ENCODE measurements around the gene ASZ1. TPM values are rescaled to one million over a fixed set of nuclear protein-coding genes. Genes with fewer than 3 reads are reported as not detected.
"Not testable (repeated sequence)": the region's sequence is repeated elsewhere in the genome, so short reads cannot be mapped to it uniquely, and the experiment has no call there.

ASZ1 gene
- total RNA-seq, 1 donor from 2014 or later = not detected

DNA sequence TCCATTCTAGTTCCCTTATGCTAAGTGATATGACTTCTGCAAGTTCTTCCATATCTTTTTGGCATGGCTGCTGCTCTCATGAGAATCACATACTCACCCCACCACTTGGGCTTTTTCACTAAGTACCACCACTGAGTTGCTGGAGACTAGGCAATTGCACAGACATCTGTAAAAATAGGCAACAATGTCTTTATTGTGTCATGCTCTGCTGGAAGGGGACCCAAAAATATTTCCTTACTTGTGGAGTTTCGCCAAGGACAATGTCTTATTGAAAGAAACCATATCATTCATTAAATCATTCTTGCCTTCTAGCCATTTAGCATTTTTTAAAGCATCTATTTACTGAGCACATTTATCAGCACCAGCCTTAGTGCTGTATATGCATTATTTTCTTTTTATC, 17.4 kb upstream of the ASZ1 start:
- no peak overlapping the region for H3K27ac Mint-ChIP-seq (ENCODE audit: unreplicated experiment)

DNA sequence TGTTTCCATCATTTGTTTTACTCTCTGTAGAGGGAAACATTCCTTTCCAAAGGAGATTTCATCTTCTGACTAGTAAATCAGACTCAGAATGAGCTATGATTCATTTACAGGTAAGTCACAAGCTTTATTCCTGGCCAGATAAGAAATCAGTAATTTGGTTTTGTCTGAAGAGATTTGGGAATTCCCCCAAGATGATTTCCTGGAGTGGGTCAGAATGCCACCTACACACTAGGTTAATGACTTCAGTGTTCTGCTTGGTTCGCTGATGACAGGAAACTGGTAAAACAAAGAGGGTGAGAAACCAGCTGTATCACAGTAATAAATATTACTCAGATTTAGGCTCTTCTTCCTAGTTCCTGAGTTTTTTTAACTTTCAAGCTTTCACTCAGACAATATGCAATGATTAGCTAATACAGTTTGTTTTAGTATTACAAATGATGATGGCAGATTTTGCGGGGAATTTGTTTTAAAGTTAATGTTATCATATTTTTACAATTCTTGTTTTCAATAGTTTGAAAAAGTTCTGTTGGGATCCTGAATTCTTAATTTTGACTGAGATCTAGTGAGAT, 8.3 kb upstream of the ASZ1 start:
- Mint-ChIP-seq H3K9me3 (ENCODE audit: unreplicated experiment) (no peaks in the 10 kb centered on the region), H3K27me3 (ENCODE audit: unreplicated experiment) (no peaks in the 10 kb centered on the region), H3K36me3 (ENCODE audit: low read depth, unreplicated experiment) (no peaks in the 10 kb centered on the region), H3K4me3 (ENCODE audit: unreplicated experiment) (no peak overlapping the region), H3K4me1 (ENCODE audit: unreplicated experiment) (peaks cover 13% of the 10 kb centered on the region), H3K27ac (ENCODE audit: unreplicated experiment) (peak overlapping the region; percentile 69)
- no peak for DNase-seq (ENCODE audit: low spot score)
- TF ChIP-seq, protein P1, sequence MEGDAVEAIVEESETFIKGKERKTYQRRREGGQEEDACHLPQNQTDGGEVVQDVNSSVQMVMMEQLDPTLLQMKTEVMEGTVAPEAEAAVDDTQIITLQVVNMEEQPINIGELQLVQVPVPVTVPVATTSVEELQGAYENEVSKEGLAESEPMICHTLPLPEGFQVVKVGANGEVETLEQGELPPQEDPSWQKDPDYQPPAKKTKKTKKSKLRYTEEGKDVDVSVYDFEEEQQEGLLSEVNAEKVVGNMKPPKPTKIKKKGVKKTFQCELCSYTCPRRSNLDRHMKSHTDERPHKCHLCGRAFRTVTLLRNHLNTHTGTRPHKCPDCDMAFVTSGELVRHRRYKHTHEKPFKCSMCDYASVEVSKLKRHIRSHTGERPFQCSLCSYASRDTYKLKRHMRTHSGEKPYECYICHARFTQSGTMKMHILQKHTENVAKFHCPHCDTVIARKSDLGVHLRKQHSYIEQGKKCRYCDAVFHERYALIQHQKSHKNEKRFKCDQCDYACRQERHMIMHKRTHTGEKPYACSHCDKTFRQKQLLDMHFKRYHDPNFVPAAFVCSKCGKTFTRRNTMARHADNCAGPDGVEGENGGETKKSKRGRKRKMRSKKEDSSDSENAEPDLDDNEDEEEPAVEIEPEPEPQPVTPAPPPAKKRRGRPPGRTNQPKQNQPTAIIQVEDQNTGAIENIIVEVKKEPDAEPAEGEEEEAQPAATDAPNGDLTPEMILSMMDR (IDR thresholded peaks at IDR 0.05; ENCODE audit: unreplicated experiment) = no peak

More for the DNA sequence above, 17.4 kb upstream of the ASZ1 start:
- Mint-ChIP-seq H3K4me3 (ENCODE audit: unreplicated experiment) (no peak overlapping the region), H3K27me3 (ENCODE audit: unreplicated experiment) (peaks cover 4% of the 10 kb centered on the region), H3K9me3 (ENCODE audit: unreplicated experiment) (no peaks in the 10 kb centered on the region), H3K4me1 (ENCODE audit: unreplicated experiment) (no peaks in the 10 kb centered on the region), H3K36me3 (ENCODE audit: low read depth, unreplicated experiment) (no peaks in the 10 kb centered on the region)
- TF ChIP-seq, protein P1 (IDR thresholded peaks at IDR 0.05; ENCODE audit: unreplicated experiment) = no peak
- no peak for DNase-seq (ENCODE audit: low spot score)

DNA sequence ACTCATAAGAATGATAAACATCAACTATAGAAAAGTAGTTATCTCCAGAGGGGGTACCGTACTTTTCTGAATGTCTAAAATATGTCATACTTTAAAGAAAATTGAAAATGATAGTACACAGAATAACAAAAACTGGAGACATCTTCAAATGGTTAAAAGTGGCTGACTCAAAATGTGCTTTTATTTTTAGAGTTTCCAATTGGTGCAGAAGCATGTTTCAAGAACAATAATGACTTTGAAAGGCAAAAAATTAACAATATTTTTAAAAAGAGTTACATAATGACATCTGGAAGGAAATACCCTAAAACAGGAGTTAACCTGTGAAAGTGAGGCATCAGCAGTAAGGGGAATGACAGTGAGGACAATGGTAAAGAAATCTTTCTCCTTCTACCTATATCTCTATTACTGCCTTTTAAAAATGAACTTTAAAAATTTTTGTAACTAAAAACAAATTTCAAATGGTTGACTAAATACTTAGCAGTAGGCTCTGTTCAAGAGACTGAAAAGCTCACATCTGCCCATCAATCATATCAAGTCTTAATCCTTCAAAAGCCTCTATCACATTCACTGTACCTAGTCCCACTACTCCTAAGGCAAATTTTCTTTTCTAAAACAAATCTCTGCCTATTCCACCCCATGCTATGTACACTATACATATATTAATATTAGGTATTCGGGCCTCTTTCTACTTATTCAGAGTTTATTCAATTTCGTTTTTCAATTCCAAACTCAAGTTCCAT, 3.0 kb downstream of the ASZ1 start:
- DNase-seq (ENCODE audit: low spot score) = no peak
- peaks cover 12% of the 10 kb centered on the region for H3K4me1 Mint-ChIP-seq (ENCODE audit: unreplicated experiment)
- no peaks in the 10 kb centered on the region for H3K9me3 Mint-ChIP-seq (ENCODE audit: unreplicated experiment)
- TF ChIP-seq, protein P1 (IDR thresholded peaks at IDR 0.05; ENCODE audit: unreplicated experiment) = no peak
- no peaks in the 10 kb centered on the region for H3K27me3 Mint-ChIP-seq (ENCODE audit: unreplicated experiment)
- no peaks in the 10 kb centered on the region for H3K36me3 Mint-ChIP-seq (ENCODE audit: low read depth, unreplicated experiment)
- H3K4me3 Mint-ChIP-seq (ENCODE audit: unreplicated experiment) = no peak overlapping the region
- no peak overlapping the region for H3K27ac Mint-ChIP-seq (ENCODE audit: unreplicated experiment)

DNA sequence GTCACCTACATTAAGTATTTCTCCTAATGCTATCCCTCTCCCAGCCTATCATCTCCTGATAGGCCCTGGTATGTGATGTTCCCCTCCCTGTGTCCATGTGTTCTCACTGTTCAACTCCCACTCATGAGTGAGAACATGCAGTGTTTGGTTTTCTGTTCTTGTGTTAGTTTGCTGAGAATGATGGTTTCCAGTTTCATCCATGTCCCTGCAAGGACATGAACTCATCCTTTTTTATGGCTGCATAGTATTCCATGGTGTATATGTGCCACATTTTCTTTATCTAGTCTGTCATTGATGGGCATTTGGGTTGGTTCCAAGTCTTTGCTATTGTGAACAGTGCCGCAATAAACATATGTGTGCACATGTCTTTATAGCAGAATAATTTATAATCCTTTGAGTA, 12.7 kb downstream of the ASZ1 start:
- not testable (repeated sequence) for H3K27ac Mint-ChIP-seq (ENCODE audit: unreplicated experiment); H3K4me1 Mint-ChIP-seq (ENCODE audit: unreplicated experiment); H3K4me3 Mint-ChIP-seq (ENCODE audit: unreplicated experiment); DNase-seq (ENCODE audit: low spot score); H3K36me3 Mint-ChIP-seq (ENCODE audit: low read depth, unreplicated experiment); H3K27me3 Mint-ChIP-seq (ENCODE audit: unreplicated experiment); H3K9me3 Mint-ChIP-seq (ENCODE audit: unreplicated experiment)

DNA sequence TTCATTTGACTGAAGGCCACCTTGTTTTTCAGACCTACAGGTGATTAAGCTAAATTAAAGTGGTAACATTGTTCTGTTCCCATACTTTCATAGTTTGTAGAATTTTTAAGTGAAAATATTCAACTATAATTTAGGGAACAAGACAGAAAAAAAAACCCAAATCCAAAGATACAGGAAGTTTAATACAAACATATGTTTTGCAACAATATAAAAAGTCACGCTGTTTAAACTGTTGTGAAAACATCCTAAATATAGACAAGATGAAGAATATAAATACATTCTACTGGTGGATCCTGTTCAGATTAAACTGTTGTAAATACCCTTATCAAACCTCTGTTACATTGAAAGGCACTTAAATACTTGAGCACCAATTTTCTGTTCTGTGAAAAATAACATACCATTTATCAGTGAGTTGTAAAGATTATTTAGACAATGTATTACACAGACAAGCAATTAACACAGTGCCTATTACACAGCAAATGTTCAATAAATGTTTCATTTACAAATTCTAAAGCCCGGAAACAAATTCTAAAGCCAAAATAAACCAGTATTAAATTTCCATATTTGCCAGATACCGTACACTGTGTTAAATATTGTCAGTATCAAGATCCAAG, 14.2 kb downstream of the ASZ1 start:
- Mint-ChIP-seq H3K27me3 (ENCODE audit: unreplicated experiment) (no peaks in the 10 kb centered on the region), H3K4me1 (ENCODE audit: unreplicated experiment) (no peaks in the 10 kb centered on the region)

More for the DNA sequence above, 14.2 kb downstream of the ASZ1 start:
- Mint-ChIP-seq H3K4me3 (ENCODE audit: unreplicated experiment) (no peak overlapping the region), H3K36me3 (ENCODE audit: low read depth, unreplicated experiment) (no peaks in the 10 kb centered on the region), H3K27ac (ENCODE audit: unreplicated experiment) (no peak overlapping the region), H3K9me3 (ENCODE audit: unreplicated experiment) (no peaks in the 10 kb centered on the region)
- no peak for DNase-seq (ENCODE audit: low spot score)
- TF ChIP-seq, protein P1 (IDR thresholded peaks at IDR 0.05; ENCODE audit: unreplicated experiment) = no peak
